HepG2 (cell line): ENCODE measurements around the gene PAQR7. TPM values are rescaled to one million over a fixed set of nuclear protein-coding genes. Genes with fewer than 3 reads are reported as not detected.

Experiments used
- ATAC-seq: fragments of 200-7000 bp; cut with Tn5 transposase; 3 replicates; pipeline ENCODE4 v1.9.1; 2020; ENCODE audit warnings: mild to moderate bottlenecking, moderate library complexity
- BruUV-seq: library from RNA; stranded (reverse); fragments of 400-500 nt; replicated peaks from 2 replicates; lab custom pipeline; 2021; lab: Mats Ljungman, UMichigan
- CTCF ChIA-PET: fragments of 300-600 bp; formaldehyde crosslinking; extraction: SDS; loops from one replicate; lab custom pipeline; 2021; ENCODE audit warnings: low total read pairs, inconsistent platforms, low intra/inter-chr PET ratio; lab: Yijun Ruan, JAX
- POLR2A ChIA-PET: fragments of 350-600 bp; sonication (Branson Sonifier 250); formaldehyde crosslinking; loops from one replicate; lab custom pipeline; 2020; ENCODE audit warnings: antibody characterized with exemption, inconsistent platforms; lab: Yijun Ruan, JAX
- DNase-seq: peaks from one replicate; pipeline ENCODE4 v3.0.0-alpha.2; 2015; ENCODE audit warnings: low spot score
- FAIRE-seq: peaks from 3 replicates; lab custom pipeline; 2011; peaks lifted over from hg19 to GRCh38; lab: Jason Lieb, UNC
- H2AFZ ChIP-seq: one replicate; pipeline ENCODE4 v1.6.1; 2011; ENCODE audit warnings: low read length, inconsistent platforms
- H3K27ac ChIP-seq: fragments of 300-600 bp; 3 replicates; pipeline ENCODE4 v1.8.0; 2011; ENCODE audit warnings: mixed run types, mild to moderate bottlenecking, mixed read lengths, low read length, inconsistent platforms; ENCODE audit not compliant: insufficient read depth; ENCODE audit errors: extremely low read length
- H3K27me3 ChIP-seq, 2 experiments: fragments of 200-600 bp in 1 of 2; 2 replicates in 1 of 2; 3 replicates in 1 of 2; pipeline versions ENCODE4 v1.6.0 to v1.8.0; 2011; ENCODE audit warnings: low read length in 2 of 2, mild to moderate bottlenecking in 2 of 2, moderate library complexity in 2 of 2, inconsistent platforms in 1 of 2; ENCODE audit not compliant: insufficient read depth in 2 of 2, control insufficient read depth in 1 of 2
- H3K36me3 ChIP-seq, 2 experiments: fragments of 200-600 bp in 1 of 2; replicated peaks in 1 of 2; 2 replicates in 1 of 2; 3 replicates in 1 of 2; pipeline versions ENCODE4 v1.5.1 to v1.8.0; 2011; ENCODE audit warnings: low read length in 2 of 2, inconsistent platforms in 1 of 2; ENCODE audit not compliant: insufficient read depth in 2 of 2, control insufficient read depth in 1 of 2
- H3K4me1 ChIP-seq: 2 replicates; pipeline ENCODE4 v1.5.1; 2012; ENCODE audit warnings: low read length, inconsistent platforms; ENCODE audit not compliant: insufficient read depth
- H3K4me2 ChIP-seq: 2 replicates; pipeline ENCODE4 v1.6.0; 2011; ENCODE audit warnings: low read depth, low read length, inconsistent platforms
- H3K4me3 ChIP-seq, 3 experiments: fragments of 200-600 bp in 1 of 3; sonication (generic), shearing (Covaris generic) in 1 of 3; replicated peaks in 1 of 3; 2 replicates each; pipeline ENCODE4 v1.5.1; 2011 to 2016; ENCODE audit warnings: low read length in 3 of 3, inconsistent platforms in 2 of 3, low read depth in 2 of 3, mild to moderate bottlenecking in 2 of 3, control low read depth in 1 of 3, mixed read lengths in 1 of 3; ENCODE audit not compliant: insufficient read depth in 1 of 3
- H3K79me2 ChIP-seq: one replicate; pipeline ENCODE4 v1.6.1; 2011; ENCODE audit warnings: low read length, inconsistent platforms; ENCODE audit not compliant: insufficient read depth
- H3K9ac ChIP-seq: 2 replicates; pipeline ENCODE4 v1.6.0; 2011; ENCODE audit warnings: mild to moderate bottlenecking, low read depth, low read length, inconsistent platforms; ENCODE audit not compliant: insufficient read depth
- H3K9me3 ChIP-seq: 2 replicates; pipeline ENCODE4 v1.5.1; 2012; ENCODE audit warnings: mild to moderate bottlenecking, low read length
- H4K20me1 ChIP-seq: 2 replicates; pipeline ENCODE4 v1.6.0; 2011; ENCODE audit warnings: inconsistent platforms, mild to moderate bottlenecking, low read length, moderate library complexity; ENCODE audit not compliant: insufficient read depth
- E2F5 ChIP-seq: sonication (generic); formaldehyde crosslinking; conservative IDR thresholded peaks from 2 replicates; pipeline ENCODE4 v1.4.0; 2020; ENCODE audit warnings: missing genetic modification reagents
- JARID2 ChIP-seq: sonication (generic); formaldehyde crosslinking; IDR thresholded peaks from 2 replicates; pipeline ENCODE4 v1.8.1; 2023; ENCODE audit warnings: missing genetic modification reagents, inconsistent platforms; ENCODE audit not compliant: insufficient replicate concordance
- NR2F2 ChIP-seq: IDR thresholded peaks from 2 replicates; pipeline ENCODE4 v1.6.1; 2012; ENCODE audit warnings: low read depth, inconsistent platforms, borderline replicate concordance
- PITX1 ChIP-seq: sonication (generic); formaldehyde crosslinking; IDR thresholded peaks from 2 replicates; pipeline ENCODE4 v1.5.1; 2020; ENCODE audit warnings: mild to moderate bottlenecking, missing genetic modification reagents
- RFXAP ChIP-seq: sonication (generic); formaldehyde crosslinking; IDR thresholded peaks from 2 replicates; pipeline ENCODE4 v1.4.0; 2020; ENCODE audit warnings: missing genetic modification reagents, borderline replicate concordance
- SP1 ChIP-seq, 2 experiments: fragments of 450-650 bp in 1 of 2; sonication (generic) in 1 of 2; formaldehyde crosslinking in 1 of 2; IDR thresholded peaks; 2 replicates each; pipeline versions ENCODE4 v1.4.0 to v1.6.1; 2016 to 2020; ENCODE audit warnings: missing genetic modification reagents in 1 of 2
- SUZ12 ChIP-seq: fragments of 150-350 bp; IDR thresholded peaks from 2 replicates; pipeline ENCODE4 v1.6.1; 2014; ENCODE audit warnings: low read depth, low read length
- ZNF354B ChIP-seq: sonication (generic); formaldehyde crosslinking; IDR thresholded peaks from 2 replicates; pipeline ENCODE4 v1.8.0; 2022; ENCODE audit warnings: mild to moderate bottlenecking, missing genetic modification reagents
- WGBS: methylation state at CpG from one replicate; pipeline ENCODE4 v1.1.6; 2017; ENCODE audit warnings: low lambda C conversion rate; 5-methylcytosine and 5-hydroxymethylcytosine counted together
- in situ Hi-C: cut with HindIII; loops from 2 replicates; pipeline ENCODE4 v1.10.0; 2017; ENCODE audit warnings: low pct_unique_long_range_greater_than_20kb; ENCODE audit not compliant: extremely low pct_ligation_motif_present
- intact Hi-C: fragments of 100-400 bp; cut with micrococcal nuclease; formaldehyde crosslinking; loops from one replicate; pipeline ENCODE4 v1.10.0; 2022; ENCODE audit not compliant: unreplicated experiment
- polyA plus RNA-seq, 8 experiments: library from polyadenylated mRNA; depleted of rRNA in 3 of 8; stranded (reverse) in 7 of 8; unstranded in 1 of 8; fragments of >200 nt; fragmentation: Illumina TruSeq in 4 of 8; extraction: Trizol in 4 of 8; gene quantifications; 2 replicates each; pipeline versions ENCODE4 v1.2.1 to v1.2.3, GENCODE V29; 2011 to 2016; ENCODE audit warnings: low read depth in 4 of 8, missing spikeins in 1 of 8, mixed read lengths in 1 of 8; ENCODE audit not compliant: insufficient read depth in 1 of 8
- total RNA-seq, 5 experiments: library from RNA; depleted of rRNA; stranded (reverse); fragments of >200 nt; fragmentation: Illumina TruSeq; extraction: Trizol; gene quantifications; 2 replicates each; pipeline ENCODE4 v1.2.3, GENCODE V29; 2016; ENCODE audit warnings: low read depth in 1 of 5
- TF ChIP-seq, protein P1 (sequence below): sonication (generic); formaldehyde crosslinking; IDR thresholded peaks from 2 replicates; pipeline ENCODE4 v1.4.0; 2020; ENCODE audit warnings: missing genetic modification reagents
- TF ChIP-seq, protein P2 (sequence below): IDR thresholded peaks from 2 replicates; pipeline ENCODE4 v1.6.1; 2016; ENCODE audit warnings: missing compliant biosample characterization, missing genetic modification reagents, borderline replicate concordance
- TF ChIP-seq, protein P3 (sequence below): sonication (generic); formaldehyde crosslinking; IDR thresholded peaks from 2 replicates; pipeline ENCODE4 v1.5.0; 2020; ENCODE audit warnings: mild to moderate bottlenecking, missing genetic modification reagents, moderate library complexity
- TF ChIP-seq, protein P4 (sequence below): IDR thresholded peaks from 2 replicates; pipeline ENCODE4 v1.6.1; 2016; ENCODE audit warnings: control low read depth

PAQR7 gene
- total and polyA plus RNA-seq, 2 of the 13 experiments (the other 11 are each of a cell fraction or from before 2014, with no cell fraction given): 13.2 to 16.6 TPM

- TF ChIP-seq, protein P1, sequence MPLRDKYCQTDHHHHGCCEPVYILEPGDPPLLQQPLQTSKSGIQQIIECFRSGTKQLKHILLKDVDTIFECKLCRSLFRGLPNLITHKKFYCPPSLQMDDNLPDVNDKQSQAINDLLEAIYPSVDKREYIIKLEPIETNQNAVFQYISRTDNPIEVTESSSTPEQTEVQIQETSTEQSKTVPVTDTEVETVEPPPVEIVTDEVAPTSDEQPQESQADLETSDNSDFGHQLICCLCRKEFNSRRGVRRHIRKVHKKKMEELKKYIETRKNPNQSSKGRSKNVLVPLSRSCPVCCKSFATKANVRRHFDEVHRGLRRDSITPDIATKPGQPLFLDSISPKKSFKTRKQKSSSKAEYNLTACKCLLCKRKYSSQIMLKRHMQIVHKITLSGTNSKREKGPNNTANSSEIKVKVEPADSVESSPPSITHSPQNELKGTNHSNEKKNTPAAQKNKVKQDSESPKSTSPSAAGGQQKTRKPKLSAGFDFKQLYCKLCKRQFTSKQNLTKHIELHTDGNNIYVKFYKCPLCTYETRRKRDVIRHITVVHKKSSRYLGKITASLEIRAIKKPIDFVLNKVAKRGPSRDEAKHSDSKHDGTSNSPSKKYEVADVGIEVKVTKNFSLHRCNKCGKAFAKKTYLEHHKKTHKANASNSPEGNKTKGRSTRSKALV (CRISPR knock-in tag): no peak
- TF ChIP-seq RFXAP (0 out of 2 replicates have a peak, but pooled peaks have one; percentile 22), JARID2 (no peak), E2F5 (no peak), SUZ12 (no peak)
- TF ChIP-seq, protein P2, sequence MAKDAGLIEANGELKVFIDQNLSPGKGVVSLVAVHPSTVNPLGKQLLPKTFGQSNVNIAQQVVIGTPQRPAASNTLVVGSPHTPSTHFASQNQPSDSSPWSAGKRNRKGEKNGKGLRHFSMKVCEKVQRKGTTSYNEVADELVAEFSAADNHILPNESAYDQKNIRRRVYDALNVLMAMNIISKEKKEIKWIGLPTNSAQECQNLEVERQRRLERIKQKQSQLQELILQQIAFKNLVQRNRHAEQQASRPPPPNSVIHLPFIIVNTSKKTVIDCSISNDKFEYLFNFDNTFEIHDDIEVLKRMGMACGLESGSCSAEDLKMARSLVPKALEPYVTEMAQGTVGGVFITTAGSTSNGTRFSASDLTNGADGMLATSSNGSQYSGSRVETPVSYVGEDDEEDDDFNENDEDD: peak; percentile 9; the same call in 1 of the 2 replicates
These were observed 56.9 kb downstream of the PAQR7 start (continued) for GRCh38 chr1:25818569-25818968.

DNA sequence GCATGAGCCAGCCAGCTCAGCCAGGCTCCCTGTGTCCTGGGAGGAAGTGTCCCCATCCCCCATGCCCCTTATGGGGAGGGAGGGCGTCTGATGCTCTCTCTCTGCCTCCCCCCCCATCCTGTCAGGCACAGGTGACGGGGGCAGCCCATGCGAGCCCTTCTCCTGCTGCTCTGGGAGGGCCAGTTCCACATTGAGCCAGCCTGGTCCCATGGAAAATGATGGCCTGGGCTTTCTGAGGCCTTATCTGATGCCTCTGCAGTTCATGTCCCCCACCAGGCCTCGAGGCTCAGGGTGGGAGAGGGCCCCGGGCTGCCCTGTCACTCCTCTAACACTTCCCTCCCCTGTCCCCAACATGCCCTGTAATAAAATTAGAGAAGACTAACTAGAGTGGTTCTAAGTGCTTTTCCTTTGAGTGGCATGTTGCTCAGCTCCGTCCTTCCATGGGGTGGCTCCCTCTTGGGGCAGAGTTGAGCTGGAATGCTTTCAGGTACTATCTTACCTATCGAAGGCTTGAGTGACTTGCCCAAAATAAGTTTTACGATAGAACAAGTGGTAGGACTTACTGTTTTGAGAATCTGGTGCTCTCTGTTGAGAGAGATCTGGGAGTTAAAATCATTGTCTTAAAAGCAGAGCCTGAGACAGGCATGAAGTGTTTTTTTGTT is 57.5 kb downstream of the PAQR7 start:
- Histone ChIP-seq H3K27ac (peak overlapping the region; percentile 98), H2AFZ (no peak overlapping the region), H3K27me3 (no peaks in the 10 kb centered on the region; a peak in 1 of 5 replicates), H3K9me3 (no peaks in the 10 kb centered on the region), H3K36me3 (no peaks in the 10 kb centered on the region), H3K9ac (peak overlapping the region; percentile 98), H3K79me2 (peaks cover 25% of the 10 kb centered on the region), H3K4me3 (peak overlapping the region in 2 of 3 experiments; percentile 90 to 94; a peak in 3 of 6 replicates), H4K20me1 (peaks cover 4% of the 10 kb centered on the region; the same call in 1 of the 2 replicates), H3K4me2 (peak overlapping the region; percentile 95), H3K4me1 (peaks cover 28% of the 10 kb centered on the region)
- WGBS: 23% methylated on average over 4 of the region's 8 CpGs
- peak; percentile 83 for FAIRE-seq
- no peak for ATAC-seq
- BruUV-seq: no TSS peak
- peak; percentile 10 for DNase-seq
- ChIA-PET CTCF (no interaction called here), POLR2A (interaction anchor here (1.0 to 3.3 kb wide), 3 partner anchors 8 to 179 kb away, joined by 3 to 20 read pairs (median 10); partner anchors contain the start of gene PAFAH2)
- in situ Hi-C loops (loop anchor here (25.0 kb wide), 1 partner anchor 206 kb away; the partner anchor contains the start of gene MAN1C1), intact Hi-C loops (no loop called here)
- TF ChIP-seq NR2F2: no peak
- TF ChIP-seq ZNF354B: peak; percentile 42; the same call in 1 of the 2 replicates
- TF ChIP-seq, protein P3, sequence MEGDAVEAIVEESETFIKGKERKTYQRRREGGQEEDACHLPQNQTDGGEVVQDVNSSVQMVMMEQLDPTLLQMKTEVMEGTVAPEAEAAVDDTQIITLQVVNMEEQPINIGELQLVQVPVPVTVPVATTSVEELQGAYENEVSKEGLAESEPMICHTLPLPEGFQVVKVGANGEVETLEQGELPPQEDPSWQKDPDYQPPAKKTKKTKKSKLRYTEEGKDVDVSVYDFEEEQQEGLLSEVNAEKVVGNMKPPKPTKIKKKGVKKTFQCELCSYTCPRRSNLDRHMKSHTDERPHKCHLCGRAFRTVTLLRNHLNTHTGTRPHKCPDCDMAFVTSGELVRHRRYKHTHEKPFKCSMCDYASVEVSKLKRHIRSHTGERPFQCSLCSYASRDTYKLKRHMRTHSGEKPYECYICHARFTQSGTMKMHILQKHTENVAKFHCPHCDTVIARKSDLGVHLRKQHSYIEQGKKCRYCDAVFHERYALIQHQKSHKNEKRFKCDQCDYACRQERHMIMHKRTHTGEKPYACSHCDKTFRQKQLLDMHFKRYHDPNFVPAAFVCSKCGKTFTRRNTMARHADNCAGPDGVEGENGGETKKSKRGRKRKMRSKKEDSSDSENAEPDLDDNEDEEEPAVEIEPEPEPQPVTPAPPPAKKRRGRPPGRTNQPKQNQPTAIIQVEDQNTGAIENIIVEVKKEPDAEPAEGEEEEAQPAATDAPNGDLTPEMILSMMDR (CRISPR knock-in tag): peak; percentile 52
- TF ChIP-seq PITX1 (CRISPR knock-in tag): 0 out of 2 replicates have a peak, but pooled peaks have one; percentile 4
- no peak for TF ChIP-seq SP1 (IDR thresholded peaks at IDR 0.05)
- no peak for TF ChIP-seq SP1 (CRISPR knock-in tag; IDR thresholded peaks at IDR 0.05)
- TF ChIP-seq, protein P4, sequence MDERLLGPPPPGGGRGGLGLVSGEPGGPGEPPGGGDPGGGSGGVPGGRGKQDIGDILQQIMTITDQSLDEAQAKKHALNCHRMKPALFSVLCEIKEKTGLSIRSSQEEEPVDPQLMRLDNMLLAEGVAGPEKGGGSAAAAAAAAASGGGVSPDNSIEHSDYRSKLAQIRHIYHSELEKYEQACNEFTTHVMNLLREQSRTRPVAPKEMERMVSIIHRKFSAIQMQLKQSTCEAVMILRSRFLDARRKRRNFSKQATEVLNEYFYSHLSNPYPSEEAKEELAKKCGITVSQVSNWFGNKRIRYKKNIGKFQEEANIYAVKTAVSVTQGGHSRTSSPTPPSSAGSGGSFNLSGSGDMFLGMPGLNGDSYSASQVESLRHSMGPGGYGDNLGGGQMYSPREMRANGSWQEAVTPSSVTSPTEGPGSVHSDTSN (CRISPR knock-in tag): 0 out of 2 replicates have a peak, but pooled peaks have one; percentile 30
